NCI-H128 (cell line): Measurements from ENCODE around the gene IQCH.

Source experiments
- DNase-seq: peaks from one replicate; lab custom pipeline; 2025; ENCODE audit not compliant: unreplicated experiment; lab: John Stamatoyannopoulos, UW

The IQCH gene

GRCh38 chr15:67521783-67522568 lies 267.4 kb downstream of the IQCH start:
- no peak for DNase-seq

GRCh38 chr15:67523330-67523729 lies 268.7 kb downstream of the IQCH start:
- no peak for DNase-seq

- no peak for DNase-seq
Observed at GRCh38 chr15:67524235-67524634, 269.6 kb downstream of the IQCH start.

GRCh38 chr15:67528513-67528912 lies 273.9 kb downstream of the IQCH start:
- DNase-seq = no peak

- DNase-seq = no peak
Observed at GRCh38 chr15:67531379-67531914, 276.9 kb downstream of the IQCH start.

GRCh38 chr15:67533873-67534272 lies 279.3 kb downstream of the IQCH start:
- DNase-seq = no peak

- DNase-seq = no peak
Observed at GRCh38 chr15:67534360-67534759, 279.8 kb downstream of the IQCH start.

GRCh38 chr15:67537771-67538170 lies 283.2 kb downstream of the IQCH start:
- DNase-seq = no peak

GRCh38 chr15:67542420-67543347 lies 288.1 kb downstream of the IQCH start, which contains the start of gene MAP2K5:
TSS of gene MAP2K5 (plus strand) at chr15:67542703. CDS start at chr15:67543336, 633 bp downstream.
- no peak for DNase-seq

- no peak for DNase-seq
Observed at GRCh38 chr15:67543348-67543718, 288.7 kb downstream of the IQCH start.

GRCh38 chr15:67544475-67544874 lies 289.9 kb downstream of the IQCH start:
- no peak for DNase-seq

- DNase-seq = no peak
Observed at GRCh38 chr15:67545864-67546263, 291.3 kb downstream of the IQCH start.

GRCh38 chr15:67547064-67547463 lies 292.5 kb downstream of the IQCH start:
- no peak for DNase-seq

GRCh38 chr15:67547836-67548235 lies 293.2 kb downstream of the IQCH start:
- no peak for DNase-seq

- no peak for DNase-seq
Observed at GRCh38 chr15:67548236-67548852, 293.8 kb downstream of the IQCH start.

GRCh38 chr15:67548862-67549651 lies 294.5 kb downstream of the IQCH start:
- DNase-seq = peak; percentile 27

- DNase-seq = no peak
Observed at GRCh38 chr15:67549736-67550135, 295.1 kb downstream of the IQCH start.

- DNase-seq = no peak
Observed at GRCh38 chr15:67550522-67550921, 295.9 kb downstream of the IQCH start.

GRCh38 chr15:67551207-67551743 lies 296.7 kb downstream of the IQCH start:
- no peak for DNase-seq
